ENCODE measurements around the gene PHOX2A.
"Not testable (repeated sequence)": the region's sequence is repeated elsewhere in the genome, so short reads cannot be mapped to it uniquely, and the experiment has no call there.

Gene PHOX2A

GRCh38 chr11:72267956-72268617 lies 24.1 kb upstream of the PHOX2A start:
- Histone ChIP-seq H3K27me3 (replicated peaks; ENCODE audit: control insufficient read depth, insufficient read depth, low read length) (no peaks in the 10 kb centered on the region), H3K4me3 (ENCODE audit: low read length) (no peak overlapping the region), H3K9ac (ENCODE audit: low read length) (no peak overlapping the region), H3K9me3 (ENCODE audit: control insufficient read depth, low read length) (no peaks in the 10 kb centered on the region), H3K4me1 (ENCODE audit: control insufficient read depth, insufficient read depth, low read length) (peaks cover 5% of the 10 kb centered on the region), H3K36me3 (ENCODE audit: control insufficient read depth, insufficient read depth, low read length, severe bottlenecking) (no peaks in the 10 kb centered on the region)
- DNase-seq (ENCODE audit: low read depth) = no peak

GRCh38 chr11:72266960-72267359 lies 23.0 kb upstream of the PHOX2A start:
- H3K9me3 ChIP-seq (ENCODE audit: control insufficient read depth, low read length); H3K4me3 ChIP-seq (ENCODE audit: low read length); H3K27me3 ChIP-seq (replicated peaks; ENCODE audit: control insufficient read depth, insufficient read depth, low read length); DNase-seq (ENCODE audit: low read depth); H3K36me3 ChIP-seq (ENCODE audit: control insufficient read depth, insufficient read depth, low read length, severe bottlenecking); H3K9ac ChIP-seq (ENCODE audit: low read length); H3K4me1 ChIP-seq (ENCODE audit: control insufficient read depth, insufficient read depth, low read length): not testable (repeated sequence)

- DNase-seq (ENCODE audit: low read depth) = peak; percentile 26
- H3K27me3 ChIP-seq (replicated peaks; ENCODE audit: control insufficient read depth, insufficient read depth, low read length) = no peaks in the 10 kb centered on the region
- no peaks in the 10 kb centered on the region for H3K9me3 ChIP-seq (ENCODE audit: control insufficient read depth, low read length)
- H3K4me3 ChIP-seq (ENCODE audit: low read length) = no peak overlapping the region
- H3K9ac ChIP-seq (ENCODE audit: low read length) = no peak overlapping the region
- peaks cover 4% of the 10 kb centered on the region for H3K4me1 ChIP-seq (ENCODE audit: control insufficient read depth, insufficient read depth, low read length)
- no peaks in the 10 kb centered on the region for H3K36me3 ChIP-seq (ENCODE audit: control insufficient read depth, insufficient read depth, low read length, severe bottlenecking)
Observed at GRCh38 chr11:72265951-72266350, 22.0 kb upstream of the PHOX2A start.

- H3K9ac ChIP-seq (ENCODE audit: low read length) = no peak overlapping the region
- peak; percentile 47 for DNase-seq (ENCODE audit: low read depth)
- H3K4me3 ChIP-seq (ENCODE audit: low read length) = no peak overlapping the region
- peaks cover 4% of the 10 kb centered on the region for H3K4me1 ChIP-seq (ENCODE audit: control insufficient read depth, insufficient read depth, low read length)
- H3K9me3 ChIP-seq (ENCODE audit: control insufficient read depth, low read length) = no peaks in the 10 kb centered on the region
- H3K36me3 ChIP-seq (ENCODE audit: control insufficient read depth, insufficient read depth, low read length, severe bottlenecking) = no peaks in the 10 kb centered on the region
- peaks cover 9% of the 10 kb centered on the region for H3K27me3 ChIP-seq (replicated peaks; ENCODE audit: control insufficient read depth, insufficient read depth, low read length)
Observed at GRCh38 chr11:72263361-72263760, 19.4 kb upstream of the PHOX2A start.

GRCh38 chr11:72260574-72260973 lies 16.6 kb upstream of the PHOX2A start:
- Histone ChIP-seq H3K27me3 (replicated peaks; ENCODE audit: control insufficient read depth, insufficient read depth, low read length) (peaks cover 14% of the 10 kb centered on the region), H3K4me1 (ENCODE audit: control insufficient read depth, insufficient read depth, low read length) (peaks cover 6% of the 10 kb centered on the region), H3K9me3 (ENCODE audit: control insufficient read depth, low read length) (no peaks in the 10 kb centered on the region), H3K36me3 (ENCODE audit: control insufficient read depth, insufficient read depth, low read length, severe bottlenecking) (no peaks in the 10 kb centered on the region), H3K9ac (ENCODE audit: low read length) (no peak overlapping the region), H3K4me3 (ENCODE audit: low read length) (no peak overlapping the region)
- DNase-seq (ENCODE audit: low read depth) = no peak

GRCh38 chr11:72259490-72259889 lies 15.5 kb upstream of the PHOX2A start:
- Histone ChIP-seq H3K4me3 (ENCODE audit: low read length) (no peak overlapping the region), H3K36me3 (ENCODE audit: control insufficient read depth, insufficient read depth, low read length, severe bottlenecking) (no peaks in the 10 kb centered on the region), H3K27me3 (replicated peaks; ENCODE audit: control insufficient read depth, insufficient read depth, low read length) (peaks cover 16% of the 10 kb centered on the region), H3K4me1 (ENCODE audit: control insufficient read depth, insufficient read depth, low read length) (peaks cover 6% of the 10 kb centered on the region), H3K9me3 (ENCODE audit: control insufficient read depth, low read length) (peaks cover 3% of the 10 kb centered on the region), H3K9ac (ENCODE audit: low read length) (no peak overlapping the region)
- DNase-seq (ENCODE audit: low read depth) = no peak

GRCh38 chr11:72257570-72257969 lies 13.6 kb upstream of the PHOX2A start:
- Histone ChIP-seq H3K4me3 (ENCODE audit: low read length) (no peak overlapping the region), H3K36me3 (ENCODE audit: control insufficient read depth, insufficient read depth, low read length, severe bottlenecking) (no peaks in the 10 kb centered on the region), H3K27me3 (replicated peaks; ENCODE audit: control insufficient read depth, insufficient read depth, low read length) (peaks cover 25% of the 10 kb centered on the region), H3K4me1 (ENCODE audit: control insufficient read depth, insufficient read depth, low read length) (peaks cover 6% of the 10 kb centered on the region), H3K9me3 (ENCODE audit: control insufficient read depth, low read length) (peaks cover 8% of the 10 kb centered on the region), H3K9ac (ENCODE audit: low read length) (no peak overlapping the region)
- DNase-seq (ENCODE audit: low read depth) = peak; percentile 40

GRCh38 chr11:72254299-72254993 lies 10.5 kb upstream of the PHOX2A start:
- Histone ChIP-seq H3K4me3 (ENCODE audit: low read length) (no peak overlapping the region), H3K9ac (ENCODE audit: low read length) (no peak overlapping the region), H3K4me1 (ENCODE audit: control insufficient read depth, insufficient read depth, low read length) (peaks cover 6% of the 10 kb centered on the region), H3K36me3 (ENCODE audit: control insufficient read depth, insufficient read depth, low read length, severe bottlenecking) (no peaks in the 10 kb centered on the region), H3K27me3 (replicated peaks; ENCODE audit: control insufficient read depth, insufficient read depth, low read length) (peaks cover 40% of the 10 kb centered on the region), H3K9me3 (ENCODE audit: control insufficient read depth, low read length) (peaks cover 8% of the 10 kb centered on the region)
- no peak for DNase-seq (ENCODE audit: low read depth)

- Histone ChIP-seq H3K9me3 (ENCODE audit: control insufficient read depth, low read length) (peaks cover 8% of the 10 kb centered on the region), H3K27me3 (replicated peaks; ENCODE audit: control insufficient read depth, insufficient read depth, low read length) (peaks cover 41% of the 10 kb centered on the region), H3K9ac (ENCODE audit: low read length) (no peak overlapping the region), H3K4me3 (ENCODE audit: low read length) (no peak overlapping the region), H3K4me1 (ENCODE audit: control insufficient read depth, insufficient read depth, low read length) (peaks cover 6% of the 10 kb centered on the region), H3K36me3 (ENCODE audit: control insufficient read depth, insufficient read depth, low read length, severe bottlenecking) (no peaks in the 10 kb centered on the region)
- DNase-seq (ENCODE audit: low read depth) = no peak
Observed at GRCh38 chr11:72253392-72253791, 9.4 kb upstream of the PHOX2A start.

- H3K9me3 ChIP-seq (ENCODE audit: control insufficient read depth, low read length) = peaks cover 10% of the 10 kb centered on the region
- DNase-seq (ENCODE audit: low read depth) = no peak
- H3K36me3 ChIP-seq (ENCODE audit: control insufficient read depth, insufficient read depth, low read length, severe bottlenecking) = no peaks in the 10 kb centered on the region
- H3K27me3 ChIP-seq (replicated peaks; ENCODE audit: control insufficient read depth, insufficient read depth, low read length) = peaks cover 56% of the 10 kb centered on the region
- no peaks in the 10 kb centered on the region for H3K4me1 ChIP-seq (ENCODE audit: control insufficient read depth, insufficient read depth, low read length)
- H3K9ac ChIP-seq (ENCODE audit: low read length) = no peak overlapping the region
- H3K4me3 ChIP-seq (ENCODE audit: low read length) = no peak overlapping the region
Observed at GRCh38 chr11:72251614-72252013, 7.6 kb upstream of the PHOX2A start.

- H3K36me3 ChIP-seq (ENCODE audit: control insufficient read depth, insufficient read depth, low read length, severe bottlenecking) = no peaks in the 10 kb centered on the region
- H3K9ac ChIP-seq (ENCODE audit: low read length) = no peak overlapping the region
- peaks cover 18% of the 10 kb centered on the region for H3K9me3 ChIP-seq (ENCODE audit: control insufficient read depth, low read length)
- DNase-seq (ENCODE audit: low read depth) = no peak
- H3K4me1 ChIP-seq (ENCODE audit: control insufficient read depth, insufficient read depth, low read length) = no peaks in the 10 kb centered on the region
- peaks cover 58% of the 10 kb centered on the region for H3K27me3 ChIP-seq (replicated peaks; ENCODE audit: control insufficient read depth, insufficient read depth, low read length)
- no peak overlapping the region for H3K4me3 ChIP-seq (ENCODE audit: low read length)
Observed at GRCh38 chr11:72250661-72251464, 6.9 kb upstream of the PHOX2A start.
